PC-9 (cell line): ENCODE data around the gene CHD5. TPM values are rescaled to one million over a fixed set of nuclear protein-coding genes. Genes with fewer than 3 reads are reported as not detected.

ENCODE experiments used
- BruUV-seq: library from RNA; stranded (reverse); fragments of 400-500 nt; replicated peaks from 2 replicates; lab custom pipeline; 2021; lab: Mats Ljungman, UMichigan
- CTCF ChIA-PET: fragments of 300-600 bp; sonication (Branson Sonifier 250); formaldehyde crosslinking; loops from one replicate; lab custom pipeline; 2022; ENCODE audit warnings: antibody characterized with exemption; lab: Charles Lee
- POLR2A ChIA-PET: fragments of 300-600 bp; sonication (Branson Sonifier 250); formaldehyde crosslinking; loops from one replicate; lab custom pipeline; 2022; ENCODE audit warnings: antibody characterized with exemption; ENCODE audit not compliant: unreplicated experiment; lab: Charles Lee
- DNase-seq, 2 experiments: peaks; one replicate each; pipeline versions ENCODE4 v3.0.0 to v3.0.0-alpha.2; 2015 to 2022; ENCODE audit warnings: mixed read lengths in 1 of 2
- H2AFZ ChIP-seq: fragments of 200-600 bp; sonication (generic); 2 replicates; pipeline ENCODE4 v1.8.1; 2017; ENCODE audit warnings: antibody characterized with exemption
- H3F3A ChIP-seq: fragments of 200-600 bp; sonication (generic); 2 replicates; pipeline ENCODE4 v1.8.1; 2017; ENCODE audit warnings: antibody characterized with exemption, mild to moderate bottlenecking, low read depth; ENCODE audit not compliant: insufficient read depth
- H3K27ac ChIP-seq: fragments of 200-600 bp; sonication (generic); 2 replicates; pipeline ENCODE4 v1.6.1; 2016; ENCODE audit warnings: mixed run types
- H3K27me3 ChIP-seq: fragments of 200-600 bp; sonication (generic); 2 replicates; pipeline ENCODE4 v1.6.1; 2016; ENCODE audit warnings: low read depth, mixed run types; ENCODE audit not compliant: insufficient read depth
- H3K36me3 ChIP-seq: fragments of 200-600 bp; sonication (generic); 2 replicates; pipeline ENCODE4 v1.6.1; 2016; ENCODE audit warnings: low read depth, mixed run types
- H3K4me1 ChIP-seq: fragments of 200-600 bp; sonication (generic); replicated peaks from 2 replicates; pipeline ENCODE4 v1.6.1; 2016; ENCODE audit warnings: mixed run types; ENCODE audit not compliant: insufficient read depth
- H3K4me2 ChIP-seq: fragments of 200-600 bp; sonication (generic); 2 replicates; pipeline ENCODE4 v1.6.1; 2017; ENCODE audit warnings: mixed run types
- H3K4me3 ChIP-seq: fragments of 200-600 bp; sonication (generic); 2 replicates; pipeline ENCODE4 v1.6.1; 2016; ENCODE audit warnings: mixed run types
- H3K79me2 ChIP-seq: fragments of 200-600 bp; sonication (generic); 2 replicates; pipeline ENCODE4 v1.6.1; 2017; ENCODE audit warnings: low read depth, mixed run types
- H3K9me2 ChIP-seq: fragments of 200-600 bp; sonication (generic); 2 replicates; pipeline ENCODE4 v1.8.1; 2017; ENCODE audit warnings: mild to moderate bottlenecking; ENCODE audit not compliant: insufficient read depth
- H3K9me3 ChIP-seq: fragments of 200-600 bp; sonication (generic); 2 replicates; pipeline ENCODE4 v1.8.1; 2016; ENCODE audit warnings: low read depth; ENCODE audit not compliant: insufficient read depth
- H4K20me1 ChIP-seq: fragments of 200-600 bp; sonication (generic); 2 replicates; pipeline ENCODE4 v1.8.1; 2017; ENCODE audit not compliant: insufficient read depth
- EZH2 ChIP-seq: fragments of 200-600 bp; sonication (generic); IDR thresholded peaks from 2 replicates; pipeline ENCODE4 v1.8.0; 2017; ENCODE audit warnings: antibody characterized with exemption, low read depth
- intact Hi-C: fragments of 100-400 bp; cut with micrococcal nuclease; formaldehyde crosslinking; loops from one replicate; pipeline ENCODE4 v1.10.0; 2022; ENCODE audit not compliant: unreplicated experiment
- total RNA-seq: library from RNA; stranded (reverse); gene quantifications from 2 replicates; pipeline ENCODE4 v1.2.3, GENCODE V29; 2021
- TF ChIP-seq, protein P1 (sequence below): fragments of 200-600 bp; sonication (generic); conservative IDR thresholded peaks from 2 replicates; pipeline ENCODE4 v1.6.1; 2017; ENCODE audit warnings: mixed run types, antibody characterized with exemption, mild to moderate bottlenecking, moderate library complexity

The CHD5 gene
- total RNA-seq, 1 experiment from 2014 or later, result 0.50 TPM

DNA sequence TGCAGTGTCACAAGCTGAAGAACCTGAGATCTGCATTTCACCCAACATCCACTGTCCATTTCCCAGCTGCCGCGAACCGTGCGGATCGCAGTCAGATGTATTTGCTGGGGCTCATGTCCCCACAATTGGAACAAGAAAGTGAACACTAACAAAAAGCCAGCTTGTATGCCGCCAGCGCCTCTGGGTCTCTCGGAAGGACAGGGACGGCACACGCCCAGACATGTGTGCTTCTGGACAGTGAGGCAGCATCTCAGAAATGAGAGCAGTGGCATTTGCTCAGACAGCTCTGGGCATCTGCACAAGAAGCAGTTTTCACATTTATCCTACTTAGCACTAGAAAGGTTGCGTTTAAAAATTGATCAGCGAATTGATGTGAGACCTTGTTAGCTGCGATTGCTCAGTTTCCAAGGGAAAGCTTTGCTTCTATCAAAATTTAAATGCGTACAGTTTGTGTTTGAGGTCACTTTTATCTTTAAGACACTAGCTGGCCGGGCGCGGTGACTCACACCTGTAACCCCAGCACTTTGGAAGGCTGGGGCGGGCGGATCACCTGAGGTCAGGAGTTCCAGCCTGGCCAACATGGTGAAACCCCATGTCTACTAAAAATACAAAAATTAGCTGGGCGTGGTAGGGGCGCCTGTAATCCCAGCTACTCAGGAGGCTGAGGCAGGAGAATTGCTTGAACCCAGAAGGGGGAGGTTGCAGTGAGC lies 105.8 kb downstream of the CHD5 start:
- POLR2A ChIA-PET, result no interaction called here
- no peak overlapping the region for H3K27ac ChIP-seq
- H3K9me2 ChIP-seq, result no peaks in the 10 kb centered on the region
- DNase-seq, result peak in 1 of 2 experiments; percentile 46
- H4K20me1 ChIP-seq, result no peaks in the 10 kb centered on the region
- no peak overlapping the region for H2AFZ ChIP-seq
- H3K4me3 ChIP-seq, result no peak overlapping the region
- H3K36me3 ChIP-seq, result no peaks in the 10 kb centered on the region
- CTCF ChIA-PET, result interaction anchor here (0.6 kb wide), 1 partner anchor 42 kb away, joined by 3 read pairs; no protein-coding TSS in a partner anchor
- H3K4me1 ChIP-seq, result no peaks in the 10 kb centered on the region
- H3K9me3 ChIP-seq, result no peaks in the 10 kb centered on the region
- no peaks in the 10 kb centered on the region for H3K27me3 ChIP-seq
- H3K4me2 ChIP-seq, result no peak overlapping the region
- intact Hi-C loops, result no loop called here
- TF ChIP-seq, protein P1, sequence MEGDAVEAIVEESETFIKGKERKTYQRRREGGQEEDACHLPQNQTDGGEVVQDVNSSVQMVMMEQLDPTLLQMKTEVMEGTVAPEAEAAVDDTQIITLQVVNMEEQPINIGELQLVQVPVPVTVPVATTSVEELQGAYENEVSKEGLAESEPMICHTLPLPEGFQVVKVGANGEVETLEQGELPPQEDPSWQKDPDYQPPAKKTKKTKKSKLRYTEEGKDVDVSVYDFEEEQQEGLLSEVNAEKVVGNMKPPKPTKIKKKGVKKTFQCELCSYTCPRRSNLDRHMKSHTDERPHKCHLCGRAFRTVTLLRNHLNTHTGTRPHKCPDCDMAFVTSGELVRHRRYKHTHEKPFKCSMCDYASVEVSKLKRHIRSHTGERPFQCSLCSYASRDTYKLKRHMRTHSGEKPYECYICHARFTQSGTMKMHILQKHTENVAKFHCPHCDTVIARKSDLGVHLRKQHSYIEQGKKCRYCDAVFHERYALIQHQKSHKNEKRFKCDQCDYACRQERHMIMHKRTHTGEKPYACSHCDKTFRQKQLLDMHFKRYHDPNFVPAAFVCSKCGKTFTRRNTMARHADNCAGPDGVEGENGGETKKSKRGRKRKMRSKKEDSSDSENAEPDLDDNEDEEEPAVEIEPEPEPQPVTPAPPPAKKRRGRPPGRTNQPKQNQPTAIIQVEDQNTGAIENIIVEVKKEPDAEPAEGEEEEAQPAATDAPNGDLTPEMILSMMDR, result no peak
- TF ChIP-seq EZH2, result no peak
- no peaks in the 10 kb centered on the region for H3F3A ChIP-seq
- no TSS peak for BruUV-seq
- H3K79me2 ChIP-seq, result no peaks in the 10 kb centered on the region

DNA sequence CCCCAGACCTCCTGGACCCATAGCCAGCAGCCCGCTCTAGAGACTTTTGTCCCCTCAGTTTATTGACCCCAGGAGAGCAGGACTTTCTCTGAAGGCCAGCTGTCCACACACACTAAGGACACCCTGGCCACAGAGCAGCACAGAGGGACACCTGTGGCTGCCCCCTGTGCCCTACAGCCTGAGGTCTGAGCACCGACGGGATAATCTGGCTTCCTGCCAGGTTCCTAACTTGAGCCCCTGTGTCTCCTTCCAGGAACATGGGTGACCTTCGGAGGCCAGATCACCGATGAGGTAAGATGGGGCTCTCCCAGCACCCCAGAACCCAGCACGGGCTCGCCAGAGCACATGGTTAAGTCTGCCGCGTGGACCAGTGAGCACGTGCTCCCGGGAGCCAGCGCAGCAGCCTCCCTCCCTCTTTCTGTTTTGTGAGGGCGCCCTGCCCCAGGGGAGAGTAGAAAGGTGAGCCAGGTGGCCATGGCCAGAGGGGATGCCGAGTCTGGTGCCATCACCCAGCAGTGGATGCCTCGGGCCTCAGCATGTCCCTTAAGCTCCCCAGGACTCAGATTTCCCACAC lies 106.6 kb downstream of the CHD5 start:
- TF ChIP-seq, protein P1, result no peak
- no peak for TF ChIP-seq EZH2
- H3K36me3 ChIP-seq, result no peaks in the 10 kb centered on the region
- no peaks in the 10 kb centered on the region for H3K9me3 ChIP-seq
- ChIA-PET CTCF (no interaction called here), POLR2A (no interaction called here)
- H3K79me2 ChIP-seq, result no peaks in the 10 kb centered on the region
- DNase-seq, result no peak
- H3K9me2 ChIP-seq, result no peaks in the 10 kb centered on the region
- H3F3A ChIP-seq, result no peaks in the 10 kb centered on the region
- no peak overlapping the region for H2AFZ ChIP-seq
- no peaks in the 10 kb centered on the region for H4K20me1 ChIP-seq
- H3K4me3 ChIP-seq, result no peak overlapping the region
- H3K4me1 ChIP-seq, result no peaks in the 10 kb centered on the region
- no peak overlapping the region for H3K4me2 ChIP-seq
- no peak overlapping the region for H3K27ac ChIP-seq
- no peaks in the 10 kb centered on the region for H3K27me3 ChIP-seq
- no TSS peak for BruUV-seq
- intact Hi-C loops, result no loop called here

DNA sequence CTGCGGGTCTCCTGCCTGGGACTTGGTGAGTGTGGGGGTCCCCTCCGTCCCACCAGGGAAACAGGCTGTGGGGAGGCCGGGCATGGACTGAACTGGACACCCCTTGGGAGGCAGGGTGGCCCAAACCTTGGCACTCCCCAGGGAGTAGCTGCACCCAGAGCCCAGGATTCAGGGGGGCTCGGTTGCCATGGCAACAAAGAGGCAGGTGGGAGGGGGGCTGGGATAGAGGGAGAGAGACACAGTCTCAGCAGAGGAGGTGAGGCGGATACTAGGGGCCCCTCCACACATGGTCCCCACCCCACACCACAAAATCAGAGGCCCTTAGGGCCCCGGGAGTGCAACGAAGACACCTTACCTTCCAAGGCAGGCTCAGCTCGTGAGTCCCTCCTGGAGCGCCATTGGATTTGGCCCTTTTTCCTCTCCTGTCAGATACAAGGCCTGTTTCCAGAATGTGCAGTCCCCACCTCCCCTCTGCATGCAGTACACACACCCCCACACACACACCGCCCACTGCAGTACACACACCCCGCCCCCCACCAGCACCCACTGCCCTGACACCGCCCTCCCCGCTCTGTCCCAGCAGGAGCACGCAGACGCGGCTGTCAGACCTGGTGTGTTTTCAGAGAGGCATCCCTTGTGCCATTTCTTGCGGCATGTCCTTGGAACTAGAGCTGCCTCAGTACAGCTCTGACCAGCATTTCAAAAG lies 107.2 kb downstream of the CHD5 start:
- no TSS peak for BruUV-seq
- intact Hi-C loops, result no loop called here
- H3K27ac ChIP-seq, result no peak overlapping the region

More for the DNA sequence above, 107.2 kb downstream of the CHD5 start:
- POLR2A ChIA-PET, result no interaction called here
- H3K27me3 ChIP-seq, result no peaks in the 10 kb centered on the region
- H3K9me3 ChIP-seq, result no peaks in the 10 kb centered on the region
- H3F3A ChIP-seq, result no peaks in the 10 kb centered on the region
- H3K79me2 ChIP-seq, result no peaks in the 10 kb centered on the region
- H3K9me2 ChIP-seq, result no peaks in the 10 kb centered on the region
- no peak overlapping the region for H3K4me2 ChIP-seq
- H4K20me1 ChIP-seq, result no peaks in the 10 kb centered on the region
- H3K4me1 ChIP-seq, result no peaks in the 10 kb centered on the region
- no peak overlapping the region for H2AFZ ChIP-seq
- H3K36me3 ChIP-seq, result no peaks in the 10 kb centered on the region
- no peak for TF ChIP-seq EZH2
- TF ChIP-seq, protein P1, result no peak
- no peak overlapping the region for H3K4me3 ChIP-seq
- DNase-seq, result no peak
- CTCF ChIA-PET, result no interaction called here
